Adrenal gland (tissue), 12 donors: Measurements from ENCODE around the gene THUMPD3. TPM values are rescaled to one million over a fixed set of nuclear protein-coding genes. Genes with fewer than 3 reads are reported as not detected.
A peak's percentile ranks its signal among the peaks of the same experiment; 100 is the strongest.

Source experiments
- DNase-seq, 7 donors: peaks; one replicate each; pipeline ENCODE4 v3.0.0-alpha.2; 2019 to 2020
- H3K27ac ChIP-seq, 5 donors: fragments of 200-600 bp; sonication (generic) in 4 of 5; 1 replicate in 3 of 5; 2 replicates in 2 of 5; pipeline versions ENCODE4 v1.5.1 to v1.8.0; 2016 to 2020; ENCODE audit warnings: mild to moderate bottlenecking in 1 of 5
- H3K27me3 ChIP-seq: fragments of 200-600 bp; 2 replicates; pipeline ENCODE4 v1.8.0; 2021
- H3K36me3 ChIP-seq, 2 donors: fragments of 200-600 bp; replicated peaks in 1 of 2; 1 replicate in 1 of 2; 2 replicates in 1 of 2; pipeline versions ENCODE4 v1.5.1 to v1.8.0; 2018 to 2022
- H3K4me1 ChIP-seq, 2 donors: fragments of 200-600 bp; replicated peaks in 1 of 2; 1 replicate in 1 of 2; 2 replicates in 1 of 2; pipeline versions ENCODE4 v1.5.1 to v1.8.0; 2018 to 2021
- H3K4me3 ChIP-seq, 4 donors: fragments of 200-600 bp; sonication (generic) in 3 of 4; one replicate each; pipeline ENCODE4 v1.5.1; 2016 to 2018
- H3K9me3 ChIP-seq, 3 donors: fragments of 200-600 bp; sonication (generic) in 1 of 3; replicated peaks in 1 of 3; 1 replicate in 2 of 3; 2 replicates in 1 of 3; pipeline versions ENCODE4 v1.5.1 to v1.8.0; 2016 to 2021
- CTCF ChIP-seq, 6 experiments: fragments of 450-650 bp in 4 of 6; fragments of 200-600 bp in 2 of 6; sonication (generic) in 1 of 6; IDR thresholded peaks; 1 replicate in 5 of 6; 2 replicates in 1 of 6; pipeline versions ENCODE4 v1.5.1 to v1.8.0; 2016 to 2021; ENCODE audit warnings: antibody characterized with exemption in 6 of 6, mild to moderate bottlenecking in 2 of 6, moderate library complexity in 1 of 6
- POLR2A ChIP-seq, 2 donors: fragments of 450-650 bp; IDR thresholded peaks; one replicate each; pipeline ENCODE4 v1.6.1; 2017; ENCODE audit warnings: antibody characterized with exemption in 2 of 2, mild to moderate bottlenecking in 2 of 2, moderate library complexity in 1 of 2
- WGBS, 4 donors: extraction: QIAGEN DNeasy Blood & Tissue Kit in 2 of 4; methylation state at CpG; one replicate each; pipeline versions ENCODE4 v1.1.5 to v1.1.7; 2013 to 2017; 5-methylcytosine and 5-hydroxymethylcytosine counted together
- intact Hi-C, 2 donors: fragments of 100-400 bp; cut with DNase I; formaldehyde crosslinking; loops; one replicate each; pipeline versions ENCODE4 v1.14.1 to v1.15.0; 2022 to 2023
- polyA plus RNA-seq, 3 donors: library from polyadenylated mRNA; stranded (reverse); fragments of 200-250 nt in 2 of 3; fragments of 350-450 nt in 1 of 3; fragmentation: Illumina TruSeq in 1 of 3; extraction: RNeasy Lipid Tissue Mini Kit (QIAGEN cat#74804) in 1 of 3; gene quantifications; one replicate each; pipeline ENCODE4 v1.2.3, GENCODE V29; 2013 to 2014
- total RNA-seq, 9 donors: library from RNA; depleted of rRNA in 4 of 9; stranded (reverse); fragments of >200 nt in 4 of 9; fragments of 120-200 nt in 1 of 9; fragmentation: NEBNext Ultra II Directional in 1 of 9; extraction: Animal tissue kit (Norgen Biotek cat#: 25700) in 1 of 9; gene quantifications; one replicate each; pipeline versions ENCODE4 v1.1.0 to v1.2.4, GENCODE V29; 2013 to 2023
- donor health status: healthy with polysubstance abuse.
- donor health status: Bipolar disorder and iron deficiency.
- donor health status: DM: yes; HTN: yes; CAD: no.
- donor health status: DM: no; HTN: no; CAD: no.
- donor health status: DM: no; HTN: no; CAD: no.
- donor health status: DM: yes; HTN: yes; CAD: no.

The THUMPD3 gene
- total and polyA plus RNA-seq, 12 donors: 20.1 to 84.3 (median 42.8) TPM

GRCh38 chr3:9395570-9396300 lies 32.9 kb downstream of the THUMPD3 start:
- H3K4me1 ChIP-seq: peaks cover 17 to 67% of the 10 kb centered on the region in 2 donors
- H3K27ac ChIP-seq: peak overlapping the region; percentile 89 to 99 (median 97)
- intact Hi-C loops: no loop called here
- peaks cover 0 to 17% of the 10 kb centered on the region in 2 donors for H3K36me3 ChIP-seq
- H3K4me3 ChIP-seq: peak overlapping the region; percentile 38 to 97 (median 68)
- WGBS, 4 donors: 7 to 11% (median 10%) methylated on average over 12 to 15 of the region's 15 CpGs
- no peaks in the 10 kb centered on the region for H3K9me3 ChIP-seq
- no peaks in the 10 kb centered on the region for H3K27me3 ChIP-seq
- no peak for TF ChIP-seq CTCF (IDR thresholded peaks at IDR 0.05)
- no peak for TF ChIP-seq POLR2A (IDR thresholded peaks at IDR 0.05)
- no peak for DNase-seq

- H3K9me3 ChIP-seq: no peaks in the 10 kb centered on the region
- peaks cover 0 to 12% of the 10 kb centered on the region in 2 donors for H3K36me3 ChIP-seq
- H3K27me3 ChIP-seq: no peaks in the 10 kb centered on the region
- H3K27ac ChIP-seq: peak overlapping the region; percentile 89 to 99 (median 97)
- 0 to 3% (median 0%) methylated on average over 3 to 25 of the region's 25 CpGs for WGBS, 4 donors
- DNase-seq: peak in 6 of 7 donors; percentile 87 to 93 (median 88)
- intact Hi-C loops: no loop called here
- TF ChIP-seq POLR2A (IDR thresholded peaks at IDR 0.05) (peak in 1 of 2 donors; percentile 23), CTCF (IDR thresholded peaks at IDR 0.05) (no peak)
- peak overlapping the region; percentile 38 to 97 (median 68) for H3K4me3 ChIP-seq
- peaks cover 22 to 68% of the 10 kb centered on the region in 2 donors for H3K4me1 ChIP-seq
Observed at GRCh38 chr3:9396301-9396631, 33.4 kb downstream of the THUMPD3 start.

GRCh38 chr3:9396632-9397331 lies 33.9 kb downstream of the THUMPD3 start:
- H3K4me1 ChIP-seq: peaks cover 28 to 68% of the 10 kb centered on the region in 2 donors
- H3K36me3 ChIP-seq: peaks cover 0 to 8% of the 10 kb centered on the region in 2 donors
- TF ChIP-seq CTCF (IDR thresholded peaks at IDR 0.05) (no peak), POLR2A (IDR thresholded peaks at IDR 0.05) (peak in 1 of 2 donors; percentile 46)
- H3K27me3 ChIP-seq: no peaks in the 10 kb centered on the region
- intact Hi-C loops: no loop called here
- no peaks in the 10 kb centered on the region for H3K9me3 ChIP-seq
- WGBS, 4 donors: 0% methylated on average over 7 to 71 of the region's 71 CpGs
- peak overlapping the region; percentile 38 to 97 (median 68) for H3K4me3 ChIP-seq
- DNase-seq: peak; percentile 98 to 99 (median 99)
- H3K27ac ChIP-seq: peak overlapping the region; percentile 89 to 99 (median 97)

- Histone ChIP-seq H3K36me3 (peaks cover 0 to 8% of the 10 kb centered on the region in 2 donors), H3K9me3 (no peaks in the 10 kb centered on the region), H3K27me3 (no peaks in the 10 kb centered on the region), H3K4me3 (peak within 1 kb of the TSS; percentile 56 to 97 (median 86)), H3K27ac (peak within 1 kb of the TSS; percentile 89 to 99 (median 97)), H3K4me1 (peaks cover 31 to 68% of the 10 kb centered on the region in 2 donors)
- peak; percentile 98 to 99 (median 99) for DNase-seq
- intact Hi-C loops: no loop called here
- peak; percentile 89 to 96 for TF ChIP-seq POLR2A (IDR thresholded peaks at IDR 0.05)
- TF ChIP-seq CTCF (IDR thresholded peaks at IDR 0.05): no peak
- WGBS, 4 donors: 0 to 1% (median 1%) methylated on average over 1 to 61 of the region's 63 CpGs; no CpG with 5 or more reads in 1 of the 4 donors
Observed at GRCh38 chr3:9397332-9397905, 34.6 kb downstream of the THUMPD3 start, which contains the start of gene SETD5. Gene SETD5 (plus strand): TSS chr3:9397615. CDS start chr3:9428939, 31,324 bp downstream.
